Type B pancreatic cell (in vitro differentiated cells): Measurements from ENCODE around the gene CASKIN2. TPM values are rescaled to one million over a fixed set of nuclear protein-coding genes. Genes with fewer than 3 reads are reported as not detected.
"Not testable (repeated sequence)": the region's sequence is repeated elsewhere in the genome, so short reads cannot be mapped to it uniquely, and the experiment has no call there.

Source experiments
- DNase-seq: peaks from one replicate; pipeline ENCODE4 v3.0.0; 2021; ENCODE audit warnings: mixed read lengths; ENCODE audit not compliant: unreplicated experiment; ENCODE audit errors: extremely low spot score
- H3K27ac Mint-ChIP-seq: 2 replicates; pipeline ENCODE4 v1.8.0; 2021; ENCODE audit warnings: mild to moderate bottlenecking, mixed read lengths
- H3K27me3 Mint-ChIP-seq: 2 replicates; pipeline ENCODE4 v1.8.0; 2021; ENCODE audit warnings: mixed read lengths
- H3K36me3 Mint-ChIP-seq: 2 replicates; pipeline ENCODE4 v1.8.0; 2021; ENCODE audit warnings: mixed read lengths
- H3K4me1 Mint-ChIP-seq: one replicate; pipeline ENCODE4 v1.8.0; 2021; ENCODE audit warnings: mixed read lengths; ENCODE audit not compliant: unreplicated experiment
- H3K4me3 Mint-ChIP-seq: 2 replicates; pipeline ENCODE4 v1.8.0; 2021; ENCODE audit warnings: mild to moderate bottlenecking, mixed read lengths
- H3K9me3 Mint-ChIP-seq: 2 replicates; pipeline ENCODE4 v1.8.0; 2021; ENCODE audit warnings: mixed read lengths
- CTCF ChIP-seq: fragments of 200-600 bp; sonication (generic); conservative IDR thresholded peaks from 2 replicates; pipeline ENCODE4 v1.5.0; 2021; ENCODE audit warnings: antibody characterized with exemption, mild to moderate bottlenecking
- total RNA-seq: library from RNA; stranded (reverse); gene quantifications from 2 replicates; pipeline ENCODE4 v1.2.1, GENCODE V29; 2021; ENCODE audit warnings: low replicate concordance

The CASKIN2 gene
- total RNA-seq, 1 donor from 2014 or later: 31.2 TPM

GRCh38 chr17:75521290-75521689 is 6.0 kb upstream of the CASKIN2 start:
- Mint-ChIP-seq H3K4me1 (peaks cover 18% of the 10 kb centered on the region), H3K36me3 (peaks cover 8% of the 10 kb centered on the region), H3K27ac (no peak overlapping the region), H3K9me3 (no peaks in the 10 kb centered on the region), H3K27me3 (peaks cover 2% of the 10 kb centered on the region), H3K4me3 (no peak overlapping the region)
- no peak for DNase-seq
- no peak for TF ChIP-seq CTCF

GRCh38 chr17:75520413-75520812 is 5.1 kb upstream of the CASKIN2 start:
- peaks cover 17% of the 10 kb centered on the region for H3K4me1 Mint-ChIP-seq
- not testable (repeated sequence) for H3K36me3 Mint-ChIP-seq

GRCh38 chr17:75518983-75519537 is 3.7 kb upstream of the CASKIN2 start:
- Mint-ChIP-seq H3K27me3 (no peaks in the 10 kb centered on the region), H3K36me3 (peaks cover 8% of the 10 kb centered on the region), H3K4me1 (peaks cover 17% of the 10 kb centered on the region), H3K27ac (no peak overlapping the region), H3K4me3 (no peak overlapping the region), H3K9me3 (no peaks in the 10 kb centered on the region)
- no peak for DNase-seq
- no peak for TF ChIP-seq CTCF

More at GRCh38 chr17:75520413-75520812, 5.1 kb upstream of the CASKIN2 start:
- not testable (repeated sequence) for H3K4me3 Mint-ChIP-seq, H3K27ac Mint-ChIP-seq, H3K27me3 Mint-ChIP-seq, H3K9me3 Mint-ChIP-seq, DNase-seq

GRCh38 chr17:75518201-75518600 is 2.9 kb upstream of the CASKIN2 start:
- H3K4me1 Mint-ChIP-seq: peaks cover 23% of the 10 kb centered on the region
- H3K27me3 Mint-ChIP-seq: no peaks in the 10 kb centered on the region
- H3K4me3 Mint-ChIP-seq: peak overlapping the region; percentile 91
- TF ChIP-seq CTCF: no peak
- no peak overlapping the region for H3K27ac Mint-ChIP-seq
- no peak for DNase-seq
- peaks cover 8% of the 10 kb centered on the region for H3K36me3 Mint-ChIP-seq
- H3K9me3 Mint-ChIP-seq: no peaks in the 10 kb centered on the region

GRCh38 chr17:75517297-75517865 is 2.0 kb upstream of the CASKIN2 start:
- peak overlapping the region; percentile 34 for H3K27ac Mint-ChIP-seq

More at GRCh38 chr17:75517297-75517865, 2.0 kb upstream of the CASKIN2 start:
- H3K4me3 Mint-ChIP-seq: peak overlapping the region; percentile 91
- peaks cover 23% of the 10 kb centered on the region for H3K4me1 Mint-ChIP-seq
- H3K9me3 Mint-ChIP-seq: no peaks in the 10 kb centered on the region
- no peak for DNase-seq
- peaks cover 6% of the 10 kb centered on the region for H3K36me3 Mint-ChIP-seq
- peak; percentile 26 for TF ChIP-seq CTCF
- H3K27me3 Mint-ChIP-seq: no peaks in the 10 kb centered on the region
